ENCODE data around the gene BCAT1.

BCAT1 gene

DNA sequence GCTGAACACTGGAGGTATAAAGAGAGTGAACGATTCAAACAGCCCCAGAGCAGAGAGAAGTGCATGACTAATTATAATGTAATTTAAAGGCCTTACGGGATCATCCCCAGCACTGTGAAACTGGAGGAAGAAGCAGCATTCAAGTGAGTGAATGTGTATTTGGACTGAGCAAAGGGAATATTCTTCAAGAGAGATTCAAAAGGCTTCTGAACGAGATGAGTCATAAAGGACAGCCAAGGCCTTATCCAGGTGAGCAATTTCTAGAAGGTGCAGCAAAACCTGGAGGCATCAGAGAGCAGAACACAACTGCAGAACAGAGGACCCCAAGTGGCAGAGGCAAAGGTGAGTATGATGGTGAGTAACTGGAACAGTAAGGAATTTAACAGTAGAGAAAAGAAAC lies 127.2 kb downstream of the BCAT1 start:
- no peaks in the 10 kb centered on the region for H3K36me3 ChIP-seq (ENCODE audit: low read depth)
- TF ChIP-seq, protein P1, sequence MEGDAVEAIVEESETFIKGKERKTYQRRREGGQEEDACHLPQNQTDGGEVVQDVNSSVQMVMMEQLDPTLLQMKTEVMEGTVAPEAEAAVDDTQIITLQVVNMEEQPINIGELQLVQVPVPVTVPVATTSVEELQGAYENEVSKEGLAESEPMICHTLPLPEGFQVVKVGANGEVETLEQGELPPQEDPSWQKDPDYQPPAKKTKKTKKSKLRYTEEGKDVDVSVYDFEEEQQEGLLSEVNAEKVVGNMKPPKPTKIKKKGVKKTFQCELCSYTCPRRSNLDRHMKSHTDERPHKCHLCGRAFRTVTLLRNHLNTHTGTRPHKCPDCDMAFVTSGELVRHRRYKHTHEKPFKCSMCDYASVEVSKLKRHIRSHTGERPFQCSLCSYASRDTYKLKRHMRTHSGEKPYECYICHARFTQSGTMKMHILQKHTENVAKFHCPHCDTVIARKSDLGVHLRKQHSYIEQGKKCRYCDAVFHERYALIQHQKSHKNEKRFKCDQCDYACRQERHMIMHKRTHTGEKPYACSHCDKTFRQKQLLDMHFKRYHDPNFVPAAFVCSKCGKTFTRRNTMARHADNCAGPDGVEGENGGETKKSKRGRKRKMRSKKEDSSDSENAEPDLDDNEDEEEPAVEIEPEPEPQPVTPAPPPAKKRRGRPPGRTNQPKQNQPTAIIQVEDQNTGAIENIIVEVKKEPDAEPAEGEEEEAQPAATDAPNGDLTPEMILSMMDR (IDR thresholded peaks at IDR 0.05; ENCODE audit: poor library complexity, severe bottlenecking) = no peak
- H3K27ac ChIP-seq (ENCODE audit: poor library complexity, severe bottlenecking) = no peak overlapping the region
- ATAC-seq (ENCODE audit: low read depth) = peak; percentile 61; the same call in 2 of the 3 replicates
- no peaks in the 10 kb centered on the region for H3K4me1 ChIP-seq (ENCODE audit: insufficient read depth, poor library complexity, severe bottlenecking)
- no peaks in the 10 kb centered on the region for H3K27me3 ChIP-seq (ENCODE audit: insufficient read depth, poor library complexity, severe bottlenecking)
- no peak for DNase-seq (ENCODE audit: low spot score)
- H3K4me3 ChIP-seq (ENCODE audit: severe bottlenecking) = no peak overlapping the region
- no peaks in the 10 kb centered on the region for H3K9me3 ChIP-seq (ENCODE audit: severe bottlenecking)

DNA sequence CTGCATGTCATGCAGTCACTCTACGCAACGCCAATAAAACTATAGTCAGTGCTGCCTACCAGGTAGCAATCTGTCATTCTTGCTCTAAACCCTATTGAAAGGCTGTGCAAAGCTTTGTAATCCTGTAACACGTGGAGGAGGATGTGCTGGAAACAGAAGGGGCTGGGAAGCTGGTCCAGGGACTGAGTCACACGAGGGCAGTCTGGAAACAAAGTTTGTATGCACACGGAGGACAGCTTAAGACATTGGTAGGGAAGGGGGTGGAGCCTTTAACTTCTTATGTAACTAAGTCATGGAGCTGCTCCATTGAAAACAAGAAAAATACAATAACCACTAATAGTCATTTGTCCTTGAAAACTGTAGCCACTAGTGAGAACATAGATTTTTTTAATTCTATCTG lies 128.0 kb downstream of the BCAT1 start:
- no peak overlapping the region for H3K4me3 ChIP-seq (ENCODE audit: severe bottlenecking)
- no peaks in the 10 kb centered on the region for H3K27me3 ChIP-seq (ENCODE audit: insufficient read depth, poor library complexity, severe bottlenecking)
- H3K36me3 ChIP-seq (ENCODE audit: low read depth) = no peaks in the 10 kb centered on the region
- TF ChIP-seq, protein P1 (IDR thresholded peaks at IDR 0.05; ENCODE audit: poor library complexity, severe bottlenecking) = no peak
- ATAC-seq (ENCODE audit: low read depth) (no peak), DNase-seq (ENCODE audit: low spot score) (no peak)
- H3K4me1 ChIP-seq (ENCODE audit: insufficient read depth, poor library complexity, severe bottlenecking) = no peaks in the 10 kb centered on the region
- no peaks in the 10 kb centered on the region for H3K9me3 ChIP-seq (ENCODE audit: severe bottlenecking)
- H3K27ac ChIP-seq (ENCODE audit: poor library complexity, severe bottlenecking) = no peak overlapping the region

DNA sequence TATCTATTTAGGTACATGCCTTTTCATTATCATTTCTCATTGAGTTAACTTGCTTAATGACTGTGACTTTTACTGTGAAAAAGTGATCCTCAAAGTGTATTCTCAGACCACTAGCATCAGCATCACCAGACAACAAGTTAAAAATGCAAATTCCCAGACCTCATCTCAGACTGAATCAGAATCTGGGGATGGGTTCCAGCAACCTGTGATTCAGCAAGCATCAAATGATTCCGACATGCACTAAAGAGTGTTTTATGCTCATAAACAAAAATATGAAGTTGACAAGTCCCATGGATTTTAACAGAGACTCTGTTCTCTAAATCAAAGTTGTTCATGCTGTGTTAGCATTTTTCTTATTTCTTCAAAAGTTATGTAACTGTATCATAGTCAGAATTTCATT lies 130.6 kb downstream of the BCAT1 start:
- H3K36me3 ChIP-seq (ENCODE audit: low read depth) = no peaks in the 10 kb centered on the region

DNA sequence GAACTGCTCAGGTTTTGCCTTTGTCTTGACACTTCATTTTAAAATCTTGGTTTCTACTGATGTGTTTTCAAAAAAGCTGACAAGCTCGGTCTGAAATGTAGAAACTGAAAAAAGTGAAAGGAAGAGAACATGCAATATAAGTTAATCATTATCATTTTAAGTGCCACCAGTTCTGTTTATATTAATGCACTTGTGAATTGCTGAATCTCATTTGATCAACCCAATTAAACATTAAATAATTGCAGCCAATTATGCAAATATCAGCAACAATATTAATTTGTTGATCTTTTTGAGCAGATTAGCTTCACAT lies 133.8 kb downstream of the BCAT1 start:
- DNase-seq (ENCODE audit: low spot score) (no peak), ATAC-seq (ENCODE audit: low read depth) (no peak)
- TF ChIP-seq, protein P1 (IDR thresholded peaks at IDR 0.05; ENCODE audit: poor library complexity, severe bottlenecking) = no peak
- H3K27me3 ChIP-seq (ENCODE audit: insufficient read depth, poor library complexity, severe bottlenecking) = no peaks in the 10 kb centered on the region
- H3K27ac ChIP-seq (ENCODE audit: poor library complexity, severe bottlenecking) = no peak overlapping the region
- no peak overlapping the region for H3K4me3 ChIP-seq (ENCODE audit: severe bottlenecking)
- no peaks in the 10 kb centered on the region for H3K4me1 ChIP-seq (ENCODE audit: insufficient read depth, poor library complexity, severe bottlenecking)
- H3K9me3 ChIP-seq (ENCODE audit: severe bottlenecking) = no peaks in the 10 kb centered on the region
- H3K36me3 ChIP-seq (ENCODE audit: low read depth) = no peaks in the 10 kb centered on the region

More for the DNA sequence above, 130.6 kb downstream of the BCAT1 start:
- ATAC-seq (ENCODE audit: low read depth) = no peak
- Histone ChIP-seq H3K27ac (ENCODE audit: poor library complexity, severe bottlenecking) (no peak overlapping the region), H3K27me3 (ENCODE audit: insufficient read depth, poor library complexity, severe bottlenecking) (no peaks in the 10 kb centered on the region), H3K9me3 (ENCODE audit: severe bottlenecking) (no peaks in the 10 kb centered on the region), H3K4me3 (ENCODE audit: severe bottlenecking) (no peak overlapping the region), H3K4me1 (ENCODE audit: insufficient read depth, poor library complexity, severe bottlenecking) (no peaks in the 10 kb centered on the region)
- DNase-seq (ENCODE audit: low spot score) = no peak
- TF ChIP-seq, protein P1 (IDR thresholded peaks at IDR 0.05; ENCODE audit: poor library complexity, severe bottlenecking) = no peak

DNA sequence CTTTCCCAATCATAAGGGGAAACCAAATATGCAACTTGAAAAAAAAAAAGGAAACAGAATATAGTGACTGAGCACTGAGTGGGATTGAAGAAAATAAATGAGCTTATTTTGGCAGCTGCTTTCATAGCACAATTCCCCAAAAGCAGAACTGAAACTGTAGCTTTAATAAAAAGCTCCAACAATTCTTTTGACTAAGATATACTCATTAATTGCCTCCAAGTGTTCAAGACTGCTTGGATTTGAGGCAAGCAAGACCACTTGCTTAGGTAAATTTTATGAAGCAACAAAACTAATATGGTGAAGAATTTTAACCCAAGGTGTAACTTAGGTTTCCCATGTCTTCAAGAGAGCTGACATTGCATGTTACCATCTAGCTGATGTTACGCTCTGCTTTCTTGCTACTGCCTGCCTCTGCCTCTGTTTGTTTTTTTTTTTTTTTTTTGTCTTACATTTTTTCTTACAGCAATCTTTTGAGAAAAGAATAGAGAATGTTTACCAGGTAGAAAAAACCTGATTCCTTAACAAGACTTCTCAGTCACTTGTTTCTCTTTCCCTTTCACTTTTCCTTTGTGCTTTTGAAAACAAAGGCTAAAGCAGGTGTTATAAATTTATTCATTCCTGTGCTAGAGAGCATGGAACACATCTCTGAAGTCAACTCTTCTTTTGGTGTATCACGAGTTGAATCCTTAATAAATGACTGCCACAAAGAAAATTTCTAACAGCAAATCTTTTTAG lies 134.4 kb downstream of the BCAT1 start:
- Histone ChIP-seq H3K27me3 (ENCODE audit: insufficient read depth, poor library complexity, severe bottlenecking) (no peaks in the 10 kb centered on the region), H3K4me3 (ENCODE audit: severe bottlenecking) (no peak overlapping the region), H3K36me3 (ENCODE audit: low read depth) (no peaks in the 10 kb centered on the region), H3K4me1 (ENCODE audit: insufficient read depth, poor library complexity, severe bottlenecking) (no peaks in the 10 kb centered on the region), H3K27ac (ENCODE audit: poor library complexity, severe bottlenecking) (no peak overlapping the region), H3K9me3 (ENCODE audit: severe bottlenecking) (no peaks in the 10 kb centered on the region)
- TF ChIP-seq, protein P1 (IDR thresholded peaks at IDR 0.05; ENCODE audit: poor library complexity, severe bottlenecking) = no peak
- DNase-seq (ENCODE audit: low spot score) (no peak), ATAC-seq (ENCODE audit: low read depth) (no peak)

All from RWPE2 (cell line).